SK-N-SH (cell line): Measurements from ENCODE around the gene RNF32.

Experiments
- CHD2 ChIP-seq: fragments of 150-350 bp; IDR thresholded peaks from 2 replicates; pipeline ENCODE4 v1.6.1; 2018; ENCODE audit warnings: low read length; ENCODE audit not compliant: partially characterized antibody
- CTCF ChIP-seq: fragments of 200-600 bp; sonication (generic); IDR thresholded peaks from 2 replicates; pipeline ENCODE4 v1.6.1; 2017; ENCODE audit warnings: antibody characterized with exemption, mild to moderate bottlenecking, moderate library complexity
- EZH2phosphoT487 ChIP-seq: fragments of 200-600 bp; sonication (generic); IDR thresholded peaks from 2 replicates; pipeline ENCODE4 v1.6.1; 2017; ENCODE audit warnings: low read depth, mixed run types, mild to moderate bottlenecking, antibody characterized with exemption, moderate library complexity, borderline replicate concordance
- MEF2A ChIP-seq: IDR thresholded peaks from 2 replicates; pipeline ENCODE4 v1.4.0; 2012; ENCODE audit warnings: low read depth, borderline replicate concordance
- PBX3 ChIP-seq: IDR thresholded peaks from 2 replicates; pipeline ENCODE4; 2012
- POLR2AphosphoS5 ChIP-seq: IDR thresholded peaks from 2 replicates; pipeline ENCODE4 v1.6.1; 2012; ENCODE audit warnings: low read depth, low read length
- REST ChIP-seq: IDR thresholded peaks from 2 replicates; pipeline ENCODE4 v1.6.1; 2012; ENCODE audit warnings: mild to moderate bottlenecking, low read depth, low read length, moderate library complexity
- SIN3A ChIP-seq: IDR thresholded peaks from 2 replicates; pipeline ENCODE4 v1.6.1; 2012; ENCODE audit warnings: low read depth, mild to moderate bottlenecking, low read length, moderate library complexity, borderline replicate concordance
- TAF1 ChIP-seq: IDR thresholded peaks from 2 replicates; pipeline ENCODE4 v1.6.1; 2012; ENCODE audit warnings: low read depth, mild to moderate bottlenecking, low read length, moderate library complexity, borderline replicate concordance
- USF1 ChIP-seq: IDR thresholded peaks from 2 replicates; pipeline ENCODE4 v1.4.0; 2012; ENCODE audit warnings: low read depth, borderline replicate concordance
- YY1 ChIP-seq: IDR thresholded peaks from 2 replicates; pipeline ENCODE4 v1.4.0; 2012; ENCODE audit warnings: low read depth, mild to moderate bottlenecking

GRCh38 chr7:156668130-156668741, 27.7 kb downstream of the RNF32 start:
- no peak for TF ChIP-seq CTCF
- TF ChIP-seq REST: no peak
- TF ChIP-seq EZH2phosphoT487: no peak
- no peak for TF ChIP-seq USF1
- no peak for TF ChIP-seq CHD2
- TF ChIP-seq PBX3: no peak
- TF ChIP-seq SIN3A: no peak
- no peak for TF ChIP-seq MEF2A
- TF ChIP-seq YY1: no peak
- no peak for TF ChIP-seq POLR2AphosphoS5
- no peak for TF ChIP-seq TAF1
